ENCODE results near the gene AHCTF1. TPM values are rescaled to one million over a fixed set of nuclear protein-coding genes. Genes with fewer than 3 reads are reported as not detected.

Gene AHCTF1
- total RNA-seq, 6 donors from 2014 or later: 22.2 to 40.9 (median 29.7) TPM

DNA sequence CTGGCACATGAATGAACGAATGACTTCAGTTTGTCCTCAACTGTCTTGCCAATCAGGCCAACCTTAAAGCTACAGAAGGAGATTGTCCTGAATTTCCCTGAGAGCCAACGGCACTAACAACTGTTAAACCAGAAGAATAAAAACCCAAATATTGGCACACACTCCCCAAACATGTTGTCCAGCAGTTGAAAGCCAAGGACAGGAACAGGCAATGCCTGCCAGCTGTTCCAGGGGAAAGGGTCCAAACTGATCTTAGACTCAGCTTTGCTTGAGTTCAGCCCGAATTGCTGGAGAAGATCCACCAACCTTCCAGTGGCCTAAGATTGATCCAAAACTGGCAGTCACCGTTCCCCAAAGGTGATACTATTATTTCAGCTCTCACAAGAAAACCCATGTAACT, 22.4 kb upstream of the AHCTF1 start:
- no peaks in the 10 kb centered on the region for H3K27me3 ChIP-seq
- H3K27ac ChIP-seq: no peak overlapping the region
- TF ChIP-seq POLR2A (IDR thresholded peaks at IDR 0.05) (no peak), EP300 (IDR thresholded peaks at IDR 0.05) (no peak), POLR2AphosphoS5 (IDR thresholded peaks at IDR 0.05) (no peak)
- TF ChIP-seq, protein P1, sequence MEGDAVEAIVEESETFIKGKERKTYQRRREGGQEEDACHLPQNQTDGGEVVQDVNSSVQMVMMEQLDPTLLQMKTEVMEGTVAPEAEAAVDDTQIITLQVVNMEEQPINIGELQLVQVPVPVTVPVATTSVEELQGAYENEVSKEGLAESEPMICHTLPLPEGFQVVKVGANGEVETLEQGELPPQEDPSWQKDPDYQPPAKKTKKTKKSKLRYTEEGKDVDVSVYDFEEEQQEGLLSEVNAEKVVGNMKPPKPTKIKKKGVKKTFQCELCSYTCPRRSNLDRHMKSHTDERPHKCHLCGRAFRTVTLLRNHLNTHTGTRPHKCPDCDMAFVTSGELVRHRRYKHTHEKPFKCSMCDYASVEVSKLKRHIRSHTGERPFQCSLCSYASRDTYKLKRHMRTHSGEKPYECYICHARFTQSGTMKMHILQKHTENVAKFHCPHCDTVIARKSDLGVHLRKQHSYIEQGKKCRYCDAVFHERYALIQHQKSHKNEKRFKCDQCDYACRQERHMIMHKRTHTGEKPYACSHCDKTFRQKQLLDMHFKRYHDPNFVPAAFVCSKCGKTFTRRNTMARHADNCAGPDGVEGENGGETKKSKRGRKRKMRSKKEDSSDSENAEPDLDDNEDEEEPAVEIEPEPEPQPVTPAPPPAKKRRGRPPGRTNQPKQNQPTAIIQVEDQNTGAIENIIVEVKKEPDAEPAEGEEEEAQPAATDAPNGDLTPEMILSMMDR (IDR thresholded peaks at IDR 0.05): no peak
- H3K4me1 ChIP-seq: no peaks in the 10 kb centered on the region
- H3K4me3 ChIP-seq: no peak overlapping the region
- no peaks in the 10 kb centered on the region for H3K9me3 ChIP-seq
- ATAC-seq (ENCODE audit: low FRiP score in 2 of 2): no peak
- no peak for DNase-seq
- no peaks in the 10 kb centered on the region for H3K36me3 ChIP-seq
- WGBS, 2 donors: 70 to 84% methylated on average over 4 of the region's 4 CpGs

DNA sequence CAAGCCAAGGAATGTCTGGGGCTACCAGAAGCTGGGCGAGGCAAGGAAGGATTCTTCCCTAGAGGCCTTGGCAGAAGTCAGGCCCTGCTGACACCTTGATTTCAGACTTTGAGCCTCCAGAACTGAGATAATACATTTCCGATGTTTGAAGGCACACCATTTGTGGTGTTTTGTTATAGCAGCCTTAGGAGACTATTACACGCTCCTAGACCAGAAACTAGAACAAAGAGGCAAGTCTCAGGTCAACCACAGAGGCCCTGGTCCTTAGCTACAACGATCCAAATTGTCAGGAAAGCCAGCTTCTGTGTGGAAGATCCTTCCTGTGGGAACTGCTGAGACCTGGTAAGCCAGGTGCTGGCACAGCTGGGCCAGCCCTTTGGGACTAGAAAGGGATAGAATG, 19.7 kb upstream of the AHCTF1 start:
- H3K4me3 ChIP-seq: no peak overlapping the region
- ATAC-seq (ENCODE audit: low FRiP score in 2 of 2): no peak
- WGBS, 2 donors: 90 to 98% methylated on average over 3 to 4 of the region's 4 CpGs

DNA sequence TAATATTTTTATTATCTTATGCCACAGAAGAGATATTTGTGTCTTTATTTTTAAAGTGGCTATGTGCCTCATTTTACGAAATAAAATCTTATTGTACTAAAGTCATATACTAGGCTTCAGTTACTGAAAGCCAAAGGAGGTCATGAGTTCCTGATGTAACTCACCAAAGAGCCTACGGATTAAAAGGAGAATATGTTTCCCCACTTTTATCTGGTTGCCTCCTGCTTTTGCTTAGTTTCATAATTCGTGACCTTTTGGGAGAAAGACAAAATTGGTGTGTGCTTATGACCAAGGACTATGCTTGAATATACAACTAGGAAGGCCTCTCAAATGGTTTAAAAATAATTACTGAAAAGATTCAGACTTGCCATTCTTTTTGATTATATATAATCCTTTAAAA, 18.2 kb upstream of the AHCTF1 start:
- TF ChIP-seq EP300 (IDR thresholded peaks at IDR 0.05): no peak
- TF ChIP-seq, protein P1 (IDR thresholded peaks at IDR 0.05): no peak
- no peak for TF ChIP-seq POLR2A (IDR thresholded peaks at IDR 0.05)
- no peak for TF ChIP-seq POLR2AphosphoS5 (IDR thresholded peaks at IDR 0.05)
- 89 to 91% methylated on average over 3 of the region's 3 CpGs for WGBS, 2 donors
- no peak overlapping the region for H3K4me3 ChIP-seq
- DNase-seq (no peak), ATAC-seq (ENCODE audit: low FRiP score in 2 of 2) (no peak)
- H3K27me3 ChIP-seq: no peaks in the 10 kb centered on the region
- no peaks in the 10 kb centered on the region for H3K36me3 ChIP-seq
- H3K9me3 ChIP-seq: no peaks in the 10 kb centered on the region
- no peak overlapping the region for H3K27ac ChIP-seq
- H3K4me1 ChIP-seq: peaks cover 0 to 3% (median 0%) of the 10 kb centered on the region in 4 donors

More for the DNA sequence above, 19.7 kb upstream of the AHCTF1 start:
- TF ChIP-seq EP300 (IDR thresholded peaks at IDR 0.05) (no peak), POLR2AphosphoS5 (IDR thresholded peaks at IDR 0.05) (no peak), POLR2A (IDR thresholded peaks at IDR 0.05) (no peak)
- TF ChIP-seq, protein P1 (IDR thresholded peaks at IDR 0.05): no peak
- peaks cover 0 to 3% (median 0%) of the 10 kb centered on the region in 4 donors for H3K4me1 ChIP-seq
- no peaks in the 10 kb centered on the region for H3K27me3 ChIP-seq
- H3K9me3 ChIP-seq: no peaks in the 10 kb centered on the region
- no peaks in the 10 kb centered on the region for H3K36me3 ChIP-seq
- DNase-seq: no peak
- no peak overlapping the region for H3K27ac ChIP-seq

DNA sequence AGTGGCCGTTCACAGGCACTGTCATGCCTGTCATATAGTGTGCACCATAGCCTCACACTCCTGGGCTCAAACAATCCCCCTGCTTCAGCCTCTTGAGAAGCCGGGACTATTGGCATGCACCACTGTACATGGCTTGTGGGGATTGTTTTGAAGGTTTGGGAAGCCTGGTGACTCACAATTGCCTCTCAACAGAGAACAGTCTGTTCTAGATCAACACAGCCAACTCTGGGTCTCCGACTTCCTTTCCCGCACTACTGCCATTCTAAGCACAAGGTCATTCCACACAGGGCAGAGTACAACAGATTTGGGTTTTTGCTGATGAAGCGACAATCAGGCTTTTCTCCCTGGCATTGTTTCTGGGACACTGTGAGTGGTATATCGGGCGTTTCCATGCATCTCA, 15.5 kb upstream of the AHCTF1 start:
- no peak overlapping the region for H3K4me3 ChIP-seq
- 85 to 87% methylated on average over 6 to 7 of the region's 7 CpGs for WGBS, 2 donors
- ATAC-seq (ENCODE audit: low FRiP score in 2 of 2) (peak; percentile 81 to 84), DNase-seq (peak in 1 of 2 donors; percentile 31)
- H3K36me3 ChIP-seq: no peaks in the 10 kb centered on the region
- TF ChIP-seq EP300 (IDR thresholded peaks at IDR 0.05) (peak in 2 of 4 donors; percentile 33 to 53), POLR2A (IDR thresholded peaks at IDR 0.05) (peak in 1 of 4 donors; percentile 39), POLR2AphosphoS5 (IDR thresholded peaks at IDR 0.05) (peak; percentile 37 to 51)
- TF ChIP-seq, protein P1 (IDR thresholded peaks at IDR 0.05): no peak
- no peaks in the 10 kb centered on the region for H3K9me3 ChIP-seq
- H3K27me3 ChIP-seq: no peaks in the 10 kb centered on the region
- H3K4me1 ChIP-seq: peaks cover 0 to 3% (median 0%) of the 10 kb centered on the region in 4 donors
- H3K27ac ChIP-seq: peak overlapping the region in 2 of 4 donors; percentile 44 to 64

DNA sequence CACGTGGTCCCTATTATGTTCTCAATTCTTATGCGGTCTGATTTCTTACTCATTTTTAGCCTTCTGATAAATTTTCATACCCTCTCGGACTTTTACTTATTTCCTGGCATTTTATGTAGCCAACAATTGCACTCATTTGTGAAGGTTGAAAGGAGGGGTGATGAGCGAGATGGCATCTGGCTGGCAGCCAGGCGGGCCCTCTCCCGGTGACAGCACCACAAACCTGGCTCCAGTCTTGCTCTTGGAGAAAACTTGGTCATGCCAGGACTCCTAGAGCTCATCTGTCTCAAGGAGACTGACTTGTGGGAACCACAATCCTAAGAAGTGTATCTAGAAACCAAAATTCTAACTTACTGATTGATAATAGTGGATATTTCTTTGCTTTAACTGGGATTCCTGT, 14.6 kb upstream of the AHCTF1 start:
- ATAC-seq (ENCODE audit: low FRiP score in 2 of 2) (no peak), DNase-seq (peak in 1 of 2 donors; percentile 41)
- Histone ChIP-seq H3K4me3 (no peak overlapping the region), H3K36me3 (no peaks in the 10 kb centered on the region), H3K27ac (peak overlapping the region in 1 of 4 donors; percentile 58), H3K27me3 (no peaks in the 10 kb centered on the region), H3K4me1 (peaks cover 0 to 3% (median 0%) of the 10 kb centered on the region in 4 donors), H3K9me3 (no peaks in the 10 kb centered on the region)
- TF ChIP-seq, protein P1 (IDR thresholded peaks at IDR 0.05): no peak
- TF ChIP-seq POLR2AphosphoS5 (IDR thresholded peaks at IDR 0.05): no peak
- TF ChIP-seq EP300 (IDR thresholded peaks at IDR 0.05): no peak
- no peak for TF ChIP-seq POLR2A (IDR thresholded peaks at IDR 0.05)
- WGBS, 2 donors: 89 to 93% methylated on average over 6 of the region's 6 CpGs
